ENCODE measurements around the gene PDZD4.

- no peak for TF ChIP-seq CTCF (conservative IDR thresholded peaks at IDR 0.05; ENCODE audit: low read length)
- TF ChIP-seq EZH2phosphoT487 (IDR thresholded peaks at IDR 0.05; ENCODE audit: borderline replicate concordance, low read depth, low read length) = no peak
Measured at GRCh38 chrX:153867671-153868070, 37.3 kb upstream of the PDZD4 start.

Data from OCI-LY7 (cell line).